Panc1 (cell line): ENCODE measurements around the gene MAPK4. TPM values are rescaled to one million over a fixed set of nuclear protein-coding genes. Genes with fewer than 3 reads are reported as not detected.

Source experiments
- ATAC-seq: fragments of 200-7000 bp; cut with Tn5 transposase; 2 replicates; pipeline ENCODE4 v1.9.1; 2020; ENCODE audit warnings: mild to moderate bottlenecking, moderate library complexity
- BruUV-seq: library from RNA; stranded (reverse); fragments of 400-500 nt; replicated peaks from 2 replicates; lab custom pipeline; 2021; lab: Mats Ljungman, UMichigan
- CTCF ChIA-PET: fragments of 300-600 bp; sonication (Branson Sonifier 250); formaldehyde crosslinking; loops from one replicate; lab custom pipeline; 2022; ENCODE audit warnings: antibody characterized with exemption; lab: Charles Lee
- POLR2A ChIA-PET: fragments of 300-600 bp; sonication (Branson Sonifier 250); formaldehyde crosslinking; loops from one replicate; lab custom pipeline; 2022; ENCODE audit warnings: antibody characterized with exemption; lab: Charles Lee
- DNase-seq: peaks from one replicate; pipeline ENCODE4 v3.0.0-alpha.2; 2010; ENCODE audit warnings: low read depth, low spot score
- H3K27ac ChIP-seq: 2 replicates; pipeline ENCODE4 v1.5.1; 2011; ENCODE audit warnings: mild to moderate bottlenecking, low read length, inconsistent platforms
- H3K27me3 ChIP-seq: fragments of 200-500 bp; sonication (Bioruptor generic); 2 replicates; pipeline ENCODE4 v1.6.0; 2014; ENCODE audit warnings: low read length, inconsistent platforms; ENCODE audit not compliant: control insufficient read depth, insufficient read depth
- H3K36me3 ChIP-seq: fragments of 200-500 bp; sonication (Bioruptor generic); 2 replicates; pipeline ENCODE4 v1.5.1; 2014; ENCODE audit warnings: inconsistent platforms, mild to moderate bottlenecking, low read length, moderate library complexity; ENCODE audit not compliant: control insufficient read depth, insufficient read depth
- H3K4me1 ChIP-seq: 2 replicates; pipeline ENCODE4 v1.5.1; 2011; ENCODE audit warnings: inconsistent platforms, mild to moderate bottlenecking, low read length, moderate library complexity; ENCODE audit not compliant: control insufficient read depth, insufficient read depth
- H3K4me3 ChIP-seq, 2 experiments: 2 replicates each; pipeline ENCODE4 v1.5.1; 2011 to 2012; ENCODE audit warnings: low read depth in 2 of 2, low read length in 2 of 2, mild to moderate bottlenecking in 2 of 2, inconsistent platforms in 1 of 2, moderate library complexity in 1 of 2
- H3K9me3 ChIP-seq: fragments of 200-500 bp; sonication (Bioruptor generic); 2 replicates; pipeline ENCODE4 v1.5.1; 2014; ENCODE audit warnings: low read depth, mild to moderate bottlenecking, inconsistent platforms, low read length, moderate library complexity; ENCODE audit not compliant: control insufficient read depth, insufficient read depth
- CTCF ChIP-seq: fragments of 450-650 bp; IDR thresholded peaks from 2 replicates; pipeline ENCODE4 v1.5.1; 2017; ENCODE audit warnings: mild to moderate bottlenecking
- POLR2AphosphoS5 ChIP-seq: IDR thresholded peaks from 2 replicates; pipeline ENCODE4 v1.6.1; 2012; ENCODE audit warnings: mild to moderate bottlenecking, low read depth, low read length, moderate library complexity
- REST ChIP-seq, 2 experiments: IDR thresholded peaks; 2 replicates each; pipeline ENCODE4 v1.6.1; 2011 to 2012; ENCODE audit warnings: low read depth in 2 of 2, control low read depth in 1 of 2, low read length in 1 of 2, mild to moderate bottlenecking in 1 of 2, moderate library complexity in 1 of 2; ENCODE audit not compliant: insufficient read depth in 1 of 2
- SIN3A ChIP-seq: IDR thresholded peaks from 2 replicates; pipeline ENCODE4 v1.6.1; 2012; ENCODE audit warnings: low read depth, mild to moderate bottlenecking, low read length, moderate library complexity, borderline replicate concordance; ENCODE audit not compliant: insufficient read depth
- TCF7L2 ChIP-seq: IDR thresholded peaks from 2 replicates; pipeline ENCODE4 v1.6.1; 2011; ENCODE audit warnings: mild to moderate bottlenecking, low read depth, low read length, inconsistent platforms
- in situ Hi-C: cut with HindIII; loops from 2 replicates; pipeline ENCODE4 v1.10.0; 2016; ENCODE audit warnings: low sequenced_read_pairs, low pct_unique_long_range_greater_than_20kb
- intact Hi-C: fragments of 100-400 bp; cut with micrococcal nuclease; formaldehyde crosslinking; loops from one replicate; pipeline ENCODE4 v1.10.0; 2022; ENCODE audit not compliant: unreplicated experiment
- total RNA-seq: library from RNA; stranded (reverse); gene quantifications from one replicate; pipeline ENCODE4 v1.2.1, GENCODE V29; 2021; ENCODE audit not compliant: unreplicated experiment

Gene MAPK4
- total RNA-seq, 1 experiment from 2014 or later = not detected

- CTCF ChIA-PET = no interaction called here
- intact Hi-C loops = no loop called here
- in situ Hi-C loops = no loop called here
- Histone ChIP-seq H3K4me1 (no peaks in the 10 kb centered on the region), H3K36me3 (no peaks in the 10 kb centered on the region), H3K9me3 (no peaks in the 10 kb centered on the region), H3K4me3 (no peak overlapping the region), H3K27ac (no peak overlapping the region), H3K27me3 (peaks cover 2% of the 10 kb centered on the region; the same call in 1 of the 2 replicates)
- POLR2A ChIA-PET = no interaction called here
- no TSS peak for BruUV-seq
- no peak for DNase-seq
- TF ChIP-seq CTCF (no peak), POLR2AphosphoS5 (no peak), SIN3A (no peak), REST (IDR thresholded peaks at IDR 0.05; ENCODE audit: insufficient read depth in 1 of 2, low read depth in 2 of 2, low read length in 1 of 2) (no peak), TCF7L2 (no peak)
- no peak for ATAC-seq
Measured at GRCh38 chr18:50630895-50631294, 71.0 kb downstream of the MAPK4 start.

GRCh38 chr18:50632895-50633515 lies 73.1 kb downstream of the MAPK4 start:
- CTCF ChIA-PET = no interaction called here
- no peak overlapping the region for H3K27ac ChIP-seq
- POLR2A ChIA-PET = no interaction called here

More at GRCh38 chr18:50632895-50633515, 73.1 kb downstream of the MAPK4 start:
- H3K9me3 ChIP-seq = no peaks in the 10 kb centered on the region
- TF ChIP-seq SIN3A (no peak), CTCF (no peak), TCF7L2 (no peak), POLR2AphosphoS5 (no peak), REST (IDR thresholded peaks at IDR 0.05; ENCODE audit: insufficient read depth in 1 of 2, low read depth in 2 of 2, low read length in 1 of 2) (no peak)
- BruUV-seq = no TSS peak
- no peaks in the 10 kb centered on the region for H3K36me3 ChIP-seq
- H3K4me3 ChIP-seq = no peak overlapping the region
- DNase-seq = no peak
- intact Hi-C loops (no loop called here), in situ Hi-C loops (no loop called here)
- H3K4me1 ChIP-seq = no peaks in the 10 kb centered on the region
- H3K27me3 ChIP-seq = peaks cover 2% of the 10 kb centered on the region; the same call in 1 of the 2 replicates
- ATAC-seq = no peak
